GM21390 (cell line): ENCODE measurements around the gene MAGI1.

Experiments
- ATAC-seq: cut with Tn5 transposase; IDR thresholded peaks from one replicate; pipeline ENCODE4 v1.9.1; 2021; ENCODE audit not compliant: unreplicated experiment

Gene MAGI1

GRCh38 chr3:65603631-65604030 is 435.1 kb downstream of the MAGI1 start:
- no peak for ATAC-seq

GRCh38 chr3:65600888-65601287 is 437.8 kb downstream of the MAGI1 start:
- ATAC-seq: no peak

- ATAC-seq: no peak
Measured at GRCh38 chr3:65597952-65598413, 440.7 kb downstream of the MAGI1 start.

GRCh38 chr3:65597226-65597951 is 441.3 kb downstream of the MAGI1 start:
- ATAC-seq: no peak

GRCh38 chr3:65596571-65597225 is 442.0 kb downstream of the MAGI1 start:
- ATAC-seq: no peak

- ATAC-seq: no peak
Measured at GRCh38 chr3:65596029-65596300, 442.8 kb downstream of the MAGI1 start.

- no peak for ATAC-seq
Measured at GRCh38 chr3:65595222-65596028, 443.3 kb downstream of the MAGI1 start.

- ATAC-seq: no peak
Measured at GRCh38 chr3:65593780-65594752, 444.7 kb downstream of the MAGI1 start.

- no peak for ATAC-seq
Measured at GRCh38 chr3:65591313-65591712, 447.4 kb downstream of the MAGI1 start.

GRCh38 chr3:65588884-65589283 is 449.8 kb downstream of the MAGI1 start:
- ATAC-seq: no peak

- ATAC-seq: no peak
Measured at GRCh38 chr3:65587650-65588439, 450.9 kb downstream of the MAGI1 start.

GRCh38 chr3:65584913-65585312 is 453.8 kb downstream of the MAGI1 start:
- ATAC-seq: no peak

- ATAC-seq: no peak
Measured at GRCh38 chr3:65584002-65584401, 454.7 kb downstream of the MAGI1 start.

GRCh38 chr3:65583188-65583587 is 455.5 kb downstream of the MAGI1 start:
- ATAC-seq: no peak

- no peak for ATAC-seq
Measured at GRCh38 chr3:65582012-65582717, 456.6 kb downstream of the MAGI1 start.

GRCh38 chr3:65581313-65581712 is 457.4 kb downstream of the MAGI1 start:
- ATAC-seq: no peak

GRCh38 chr3:65578861-65579260 is 459.9 kb downstream of the MAGI1 start:
- ATAC-seq: no peak

GRCh38 chr3:65577843-65578430 is 460.8 kb downstream of the MAGI1 start:
- no peak for ATAC-seq

GRCh38 chr3:65576966-65577365 is 461.8 kb downstream of the MAGI1 start:
- no peak for ATAC-seq
